Breast epithelium (tissue), 4 donors: ENCODE data around the gene EHD3. TPM values are rescaled to one million over a fixed set of nuclear protein-coding genes. Genes with fewer than 3 reads are reported as not detected.

ENCODE experiments used
- DNase-seq, 2 donors: peaks; one replicate each; pipeline ENCODE4 v3.0.0-alpha.2; 2019; ENCODE audit warnings: low spot score in 2 of 2
- H3K27ac ChIP-seq, 2 donors: fragments of 200-600 bp; sonication (generic) in 1 of 2; one replicate each; pipeline ENCODE4 v1.5.1; 2016 to 2019; ENCODE audit warnings: mild to moderate bottlenecking in 1 of 2
- H3K27me3 ChIP-seq, 2 donors: fragments of 200-600 bp; sonication (generic) in 1 of 2; one replicate each; pipeline versions ENCODE4 v1.5.1 to v1.6.0; 2017 to 2019; ENCODE audit warnings: control low read depth in 1 of 2, mild to moderate bottlenecking in 1 of 2
- H3K36me3 ChIP-seq: fragments of 200-600 bp; one replicate; pipeline ENCODE4 v1.5.1; 2019
- H3K4me1 ChIP-seq, 2 donors: fragments of 200-600 bp; sonication (generic); one replicate each; pipeline ENCODE4 v1.5.1; 2016 to 2019; ENCODE audit warnings: control low read depth in 1 of 2
- H3K4me3 ChIP-seq, 3 donors: fragments of 200-600 bp; sonication (generic); 1 replicate in 2 of 3; 2 replicates in 1 of 3; pipeline ENCODE4 v1.5.1; 2016 to 2019; ENCODE audit warnings: mild to moderate bottlenecking in 3 of 3, moderate library complexity in 2 of 3
- H3K9me3 ChIP-seq, 2 donors: fragments of 200-600 bp; sonication (generic) in 1 of 2; one replicate each; pipeline ENCODE4 v1.5.1; 2016 to 2019; ENCODE audit warnings: control low read depth in 1 of 2
- POLR2A ChIP-seq: fragments of 450-650 bp; IDR thresholded peaks from one replicate; pipeline ENCODE4 v1.6.1; 2016; ENCODE audit warnings: antibody characterized with exemption, mild to moderate bottlenecking, moderate library complexity
- POLR2AphosphoS5 ChIP-seq, 3 donors: sonication (generic); formaldehyde crosslinking; IDR thresholded peaks; one replicate each; pipeline ENCODE4 v1.6.1; 2017; ENCODE audit warnings: antibody characterized with exemption in 3 of 3
- intact Hi-C: fragments of 100-400 bp; cut with DNase I; formaldehyde crosslinking; loops from one replicate; pipeline ENCODE4 v1.15.1; 2023; ENCODE audit warnings: low total_unique reads
- total RNA-seq, 3 donors: library from RNA; depleted of rRNA; stranded (reverse); fragments of >200 nt; gene quantifications; one replicate each; pipeline ENCODE4 v1.1.0, GENCODE V29; 2016
- TF ChIP-seq, protein P1 (sequence below), 3 donors: fragments of 450-650 bp; IDR thresholded peaks; one replicate each; pipeline ENCODE4 v1.5.1; 2016 to 2017; ENCODE audit warnings: antibody characterized with exemption in 3 of 3, mild to moderate bottlenecking in 3 of 3, moderate library complexity in 3 of 3

The EHD3 gene
- total RNA-seq, 3 donors from 2014 or later: 2.7 to 10.1 (median 9.2) TPM

DNA sequence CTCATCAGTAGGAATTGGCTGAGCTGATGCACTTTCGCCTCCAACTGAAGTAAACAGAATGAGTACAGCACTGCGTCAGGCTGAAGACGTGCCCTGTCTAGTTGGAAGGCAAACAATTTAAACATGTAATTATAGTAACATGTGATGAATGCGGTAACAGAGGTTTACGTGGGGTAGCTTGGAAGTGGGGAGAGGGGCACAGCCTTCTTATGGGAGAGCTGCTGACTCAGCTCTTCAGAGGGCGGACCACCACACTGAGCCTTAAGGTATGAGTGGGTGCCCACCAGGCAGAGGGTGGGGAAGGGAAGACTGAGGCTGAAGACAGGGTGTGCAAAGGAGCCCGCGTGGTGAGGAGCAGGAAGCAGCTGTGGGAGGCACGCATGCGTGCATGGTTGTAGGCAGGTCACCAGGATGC, 6.2 kb upstream of the EHD3 start:
- intact Hi-C loops: no loop called here
- DNase-seq: no peak
- TF ChIP-seq POLR2AphosphoS5 (IDR thresholded peaks at IDR 0.05): no peak
- Histone ChIP-seq H3K27ac (no peak overlapping the region), H3K27me3 (no peaks in the 10 kb centered on the region), H3K9me3 (no peaks in the 10 kb centered on the region), H3K36me3 (no peaks in the 10 kb centered on the region), H3K4me1 (no peaks in the 10 kb centered on the region), H3K4me3 (no peak overlapping the region)

DNA sequence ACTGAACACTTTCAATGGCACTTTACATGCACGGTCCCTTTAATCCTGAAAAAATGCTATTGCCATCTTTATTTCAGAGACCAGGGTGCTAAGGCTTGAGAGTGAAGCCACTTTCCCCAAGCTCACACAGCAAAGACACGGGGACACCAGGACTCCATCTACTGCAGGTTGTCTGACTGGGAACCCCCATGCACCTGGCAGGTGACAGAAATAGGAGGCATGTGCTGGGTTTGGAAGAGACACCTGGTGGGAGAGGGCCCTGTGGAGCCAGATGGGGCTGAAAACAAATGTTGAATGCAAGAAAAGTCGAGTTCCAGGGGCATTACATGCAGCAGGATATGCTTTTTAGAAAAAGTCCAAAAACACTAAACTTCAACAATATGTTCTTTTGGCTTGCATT, 5.2 kb upstream of the EHD3 start:
- no peaks in the 10 kb centered on the region for H3K9me3 ChIP-seq
- no peaks in the 10 kb centered on the region for H3K27me3 ChIP-seq
- no peak overlapping the region for H3K4me3 ChIP-seq
- no peaks in the 10 kb centered on the region for H3K36me3 ChIP-seq
- no peak overlapping the region for H3K27ac ChIP-seq
- TF ChIP-seq POLR2A: no peak
- TF ChIP-seq POLR2AphosphoS5 (IDR thresholded peaks at IDR 0.05): no peak
- TF ChIP-seq, protein P1, sequence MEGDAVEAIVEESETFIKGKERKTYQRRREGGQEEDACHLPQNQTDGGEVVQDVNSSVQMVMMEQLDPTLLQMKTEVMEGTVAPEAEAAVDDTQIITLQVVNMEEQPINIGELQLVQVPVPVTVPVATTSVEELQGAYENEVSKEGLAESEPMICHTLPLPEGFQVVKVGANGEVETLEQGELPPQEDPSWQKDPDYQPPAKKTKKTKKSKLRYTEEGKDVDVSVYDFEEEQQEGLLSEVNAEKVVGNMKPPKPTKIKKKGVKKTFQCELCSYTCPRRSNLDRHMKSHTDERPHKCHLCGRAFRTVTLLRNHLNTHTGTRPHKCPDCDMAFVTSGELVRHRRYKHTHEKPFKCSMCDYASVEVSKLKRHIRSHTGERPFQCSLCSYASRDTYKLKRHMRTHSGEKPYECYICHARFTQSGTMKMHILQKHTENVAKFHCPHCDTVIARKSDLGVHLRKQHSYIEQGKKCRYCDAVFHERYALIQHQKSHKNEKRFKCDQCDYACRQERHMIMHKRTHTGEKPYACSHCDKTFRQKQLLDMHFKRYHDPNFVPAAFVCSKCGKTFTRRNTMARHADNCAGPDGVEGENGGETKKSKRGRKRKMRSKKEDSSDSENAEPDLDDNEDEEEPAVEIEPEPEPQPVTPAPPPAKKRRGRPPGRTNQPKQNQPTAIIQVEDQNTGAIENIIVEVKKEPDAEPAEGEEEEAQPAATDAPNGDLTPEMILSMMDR (IDR thresholded peaks at IDR 0.05): no peak
- H3K4me1 ChIP-seq: no peaks in the 10 kb centered on the region
- DNase-seq: no peak
- intact Hi-C loops: no loop called here

DNA sequence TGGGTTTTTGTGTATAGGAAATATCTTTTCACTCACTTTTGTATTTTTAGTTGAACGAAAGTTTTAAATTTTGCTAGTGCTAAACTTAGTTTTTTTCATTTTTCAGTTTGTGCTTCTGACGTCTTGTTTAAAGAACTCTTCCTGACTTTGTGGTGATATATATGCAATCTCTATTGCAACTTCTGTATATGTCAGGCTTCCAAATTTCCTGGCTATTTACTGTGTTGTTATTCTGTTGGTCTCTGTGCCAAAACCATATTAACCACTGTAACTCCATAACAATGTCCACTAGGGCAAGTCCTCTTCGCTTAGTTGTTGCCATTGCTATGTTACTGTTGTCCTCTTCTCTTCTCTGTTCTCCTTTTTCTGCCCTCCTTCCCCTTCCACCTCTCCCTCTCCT, 3.2 kb upstream of the EHD3 start:
- H3K4me3 ChIP-seq: no peak overlapping the region
- intact Hi-C loops: no loop called here
- H3K4me1 ChIP-seq: peaks cover 0 to 5% of the 10 kb centered on the region in 2 donors
- H3K36me3 ChIP-seq: no peaks in the 10 kb centered on the region
- no peak for DNase-seq
- H3K27me3 ChIP-seq: no peaks in the 10 kb centered on the region
- TF ChIP-seq, protein P1 (IDR thresholded peaks at IDR 0.05): no peak
- no peak for TF ChIP-seq POLR2AphosphoS5 (IDR thresholded peaks at IDR 0.05)
- H3K9me3 ChIP-seq: no peaks in the 10 kb centered on the region
- no peak overlapping the region for H3K27ac ChIP-seq

- Histone ChIP-seq H3K4me3 (no peak overlapping the region), H3K27me3 (no peaks in the 10 kb centered on the region), H3K4me1 (peaks cover 0 to 5% of the 10 kb centered on the region in 2 donors), H3K27ac (no peak overlapping the region), H3K9me3 (no peaks in the 10 kb centered on the region), H3K36me3 (no peaks in the 10 kb centered on the region)
- intact Hi-C loops: no loop called here
- TF ChIP-seq, protein P1 (IDR thresholded peaks at IDR 0.05): no peak
- no peak for TF ChIP-seq POLR2A
- TF ChIP-seq POLR2AphosphoS5 (IDR thresholded peaks at IDR 0.05): no peak
- DNase-seq: no peak
These were observed 2.2 kb upstream of the EHD3 start for GRCh38 chr2:31231571-31232302.

DNA sequence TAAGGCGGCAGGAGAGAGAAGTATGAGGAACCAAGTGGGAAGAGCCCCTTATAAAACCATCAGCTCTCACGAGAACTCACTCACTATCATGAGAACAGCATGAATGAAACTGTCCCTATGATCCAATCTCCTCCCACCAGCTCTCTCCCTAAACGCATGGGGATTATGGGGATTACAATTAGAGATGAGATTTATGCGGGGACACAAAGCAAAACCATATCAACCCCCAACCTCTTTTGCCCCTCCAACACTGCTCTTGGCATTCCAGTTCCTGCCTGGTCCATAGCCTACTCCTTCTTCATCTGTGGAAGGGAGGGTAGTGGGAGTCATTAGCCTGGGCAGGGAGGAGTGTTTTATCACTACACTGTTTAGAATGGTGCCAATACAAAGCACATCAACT, 1.4 kb upstream of the EHD3 start:
- H3K27me3 ChIP-seq: no peaks in the 10 kb centered on the region
- intact Hi-C loops: no loop called here
- no peak overlapping the region for H3K4me3 ChIP-seq
- no peaks in the 10 kb centered on the region for H3K36me3 ChIP-seq
- DNase-seq: no peak
- H3K27ac ChIP-seq: no peak overlapping the region
- TF ChIP-seq, protein P1 (IDR thresholded peaks at IDR 0.05): no peak
- TF ChIP-seq POLR2A (no peak), POLR2AphosphoS5 (IDR thresholded peaks at IDR 0.05) (no peak)
- peaks cover 0 to 5% of the 10 kb centered on the region in 2 donors for H3K4me1 ChIP-seq
- no peaks in the 10 kb centered on the region for H3K9me3 ChIP-seq
